Progenitor cell of endocrine pancreas (in vitro differentiated cells): ENCODE measurements around the gene NEK7. TPM values are rescaled to one million over a fixed set of nuclear protein-coding genes. Genes with fewer than 3 reads are reported as not detected.
"Not testable (repeated sequence)": the region's sequence is repeated elsewhere in the genome, so short reads cannot be mapped to it uniquely, and the experiment has no call there.

ENCODE experiments used
- DNase-seq: peaks from one replicate; pipeline ENCODE4 v3.0.0; 2021; ENCODE audit warnings: low spot score; ENCODE audit not compliant: unreplicated experiment
- H3K27ac Mint-ChIP-seq: 2 replicates; pipeline ENCODE4 v1.8.0; 2021; ENCODE audit warnings: mild to moderate bottlenecking, moderate library complexity, mixed read lengths
- H3K27me3 Mint-ChIP-seq: 2 replicates; pipeline ENCODE4 v1.8.0; 2021; ENCODE audit warnings: mixed read lengths
- H3K36me3 Mint-ChIP-seq: 2 replicates; pipeline ENCODE4 v1.8.0; 2022; ENCODE audit warnings: mixed read lengths; ENCODE audit not compliant: insufficient read depth
- H3K4me1 Mint-ChIP-seq: 2 replicates; pipeline ENCODE4 v1.8.0; 2021; ENCODE audit warnings: low read depth, mixed read lengths
- H3K4me3 Mint-ChIP-seq: 2 replicates; pipeline ENCODE4 v1.8.0; 2021; ENCODE audit warnings: low read depth, mild to moderate bottlenecking, moderate library complexity, mixed read lengths
- H3K9me3 Mint-ChIP-seq: 2 replicates; pipeline ENCODE4 v1.8.0; 2021; ENCODE audit warnings: low read depth, mixed read lengths
- CTCF ChIP-seq: fragments of 200-600 bp; sonication (generic); IDR thresholded peaks from one replicate; pipeline ENCODE4 v1.5.0; 2021; ENCODE audit warnings: antibody characterized with exemption, mild to moderate bottlenecking; ENCODE audit not compliant: unreplicated experiment
- total RNA-seq: library from RNA; stranded (reverse); gene quantifications from 2 replicates; pipeline ENCODE4 v1.2.1, GENCODE V29; 2021

NEK7 gene
- total RNA-seq, 1 donor from 2014 or later, result 25.9 TPM

DNA sequence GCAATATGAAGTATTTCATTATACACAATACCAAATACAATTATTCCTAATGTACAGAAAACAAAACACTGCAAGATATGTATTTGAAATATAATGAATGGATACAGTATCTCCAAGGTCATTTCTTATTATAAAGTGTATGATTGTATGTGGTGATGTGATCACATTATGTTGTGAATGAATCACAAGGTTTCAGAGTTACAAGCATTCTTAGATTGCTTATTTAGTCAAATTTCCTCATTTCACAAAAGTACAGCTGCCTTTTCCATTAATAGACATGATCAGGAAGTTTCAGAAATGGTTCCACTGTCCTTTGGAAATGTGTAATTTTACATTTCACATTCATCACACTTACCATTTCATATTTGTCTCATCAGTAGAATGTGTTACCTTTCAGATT, 28.3 kb upstream of the NEK7 start:
- Mint-ChIP-seq H3K9me3 (no peaks in the 10 kb centered on the region), H3K27me3 (no peaks in the 10 kb centered on the region), H3K4me3 (no peak overlapping the region), H3K27ac (no peak overlapping the region), H3K4me1 (no peaks in the 10 kb centered on the region), H3K36me3 (no peaks in the 10 kb centered on the region)
- DNase-seq, result no peak
- no peak for TF ChIP-seq CTCF

- not testable (repeated sequence) for H3K4me1 Mint-ChIP-seq, H3K4me3 Mint-ChIP-seq
These were observed 26.7 kb upstream of the NEK7 start for GRCh38 chr1:198130053-198130452.

DNA sequence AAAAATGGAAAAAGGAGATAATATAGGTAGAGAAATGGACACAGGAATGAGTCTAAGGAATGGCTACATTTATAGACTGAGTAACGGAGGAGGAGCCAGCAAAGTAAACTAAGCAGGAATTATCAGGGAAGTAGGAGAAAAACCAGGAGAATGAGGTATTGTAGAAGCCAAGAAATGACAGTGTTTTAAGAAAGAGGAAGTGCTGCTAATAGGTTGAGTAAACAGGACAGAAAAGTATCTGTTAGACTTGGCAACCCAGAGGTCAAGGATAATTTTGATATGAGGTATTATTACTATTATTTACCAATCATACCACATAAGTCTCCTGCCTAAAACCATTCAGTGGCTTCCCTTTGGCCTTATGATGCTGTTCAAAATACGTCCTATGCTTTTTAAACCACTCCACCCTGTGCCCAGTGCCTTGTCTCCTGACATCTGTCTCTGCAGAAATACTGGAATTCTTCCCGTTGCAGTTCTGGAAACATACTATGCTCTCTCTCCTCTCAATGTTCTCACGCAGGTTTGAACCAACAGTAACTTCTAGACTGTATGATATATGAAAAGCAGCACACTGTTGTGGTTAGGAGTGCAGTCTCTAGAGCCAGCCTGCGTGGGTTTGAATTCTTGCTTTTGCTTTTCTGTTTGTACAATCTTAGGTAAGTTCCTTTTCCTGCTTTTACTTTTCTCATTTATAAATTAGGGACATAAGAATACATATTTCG, 24.6 kb upstream of the NEK7 start:
- DNase-seq, result no peak
- Mint-ChIP-seq H3K4me1 (no peaks in the 10 kb centered on the region), H3K27me3 (no peaks in the 10 kb centered on the region), H3K9me3 (no peaks in the 10 kb centered on the region), H3K36me3 (no peaks in the 10 kb centered on the region), H3K27ac (no peak overlapping the region), H3K4me3 (no peak overlapping the region)
- TF ChIP-seq CTCF, result no peak

More at GRCh38 chr1:198130053-198130452, 26.7 kb upstream of the NEK7 start:
- H3K27me3 Mint-ChIP-seq, H3K36me3 Mint-ChIP-seq, H3K9me3 Mint-ChIP-seq, DNase-seq, H3K27ac Mint-ChIP-seq: not testable (repeated sequence)

DNA sequence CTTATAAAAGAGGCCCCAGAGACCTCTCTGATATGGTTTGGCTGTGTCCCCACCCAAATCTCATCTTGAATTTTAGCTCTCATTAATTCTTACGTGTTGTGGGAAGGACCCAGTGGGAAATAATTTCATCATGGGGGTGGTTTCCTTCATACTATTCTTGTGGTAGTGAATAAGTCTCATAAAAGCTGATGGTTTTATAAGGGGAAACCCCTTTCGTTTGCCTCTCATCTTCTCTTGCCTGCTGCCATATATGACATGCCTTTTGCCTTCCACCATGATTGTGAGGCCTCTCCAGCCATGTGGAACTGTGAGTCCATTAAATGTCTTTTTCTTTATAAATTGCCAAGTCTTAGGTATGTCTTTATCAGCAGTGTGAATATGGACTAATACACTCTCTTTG, 22.5 kb upstream of the NEK7 start:
- H3K4me1 Mint-ChIP-seq, result no peaks in the 10 kb centered on the region
- no peak overlapping the region for H3K27ac Mint-ChIP-seq
- H3K27me3 Mint-ChIP-seq, result no peaks in the 10 kb centered on the region
- no peaks in the 10 kb centered on the region for H3K36me3 Mint-ChIP-seq
- H3K4me3 Mint-ChIP-seq, result no peak overlapping the region
- H3K9me3 Mint-ChIP-seq, result peaks cover 7% of the 10 kb centered on the region
- TF ChIP-seq CTCF, result no peak
- DNase-seq, result no peak

- TF ChIP-seq CTCF, result no peak
- H3K27ac Mint-ChIP-seq, result no peak overlapping the region
- DNase-seq, result no peak
- H3K4me1 Mint-ChIP-seq, result no peaks in the 10 kb centered on the region
- H3K9me3 Mint-ChIP-seq, result peaks cover 11% of the 10 kb centered on the region
- H3K27me3 Mint-ChIP-seq, result no peaks in the 10 kb centered on the region
- no peaks in the 10 kb centered on the region for H3K36me3 Mint-ChIP-seq
- H3K4me3 Mint-ChIP-seq, result no peak overlapping the region
These were observed 21.4 kb upstream of the NEK7 start for GRCh38 chr1:198135366-198135765.

DNA sequence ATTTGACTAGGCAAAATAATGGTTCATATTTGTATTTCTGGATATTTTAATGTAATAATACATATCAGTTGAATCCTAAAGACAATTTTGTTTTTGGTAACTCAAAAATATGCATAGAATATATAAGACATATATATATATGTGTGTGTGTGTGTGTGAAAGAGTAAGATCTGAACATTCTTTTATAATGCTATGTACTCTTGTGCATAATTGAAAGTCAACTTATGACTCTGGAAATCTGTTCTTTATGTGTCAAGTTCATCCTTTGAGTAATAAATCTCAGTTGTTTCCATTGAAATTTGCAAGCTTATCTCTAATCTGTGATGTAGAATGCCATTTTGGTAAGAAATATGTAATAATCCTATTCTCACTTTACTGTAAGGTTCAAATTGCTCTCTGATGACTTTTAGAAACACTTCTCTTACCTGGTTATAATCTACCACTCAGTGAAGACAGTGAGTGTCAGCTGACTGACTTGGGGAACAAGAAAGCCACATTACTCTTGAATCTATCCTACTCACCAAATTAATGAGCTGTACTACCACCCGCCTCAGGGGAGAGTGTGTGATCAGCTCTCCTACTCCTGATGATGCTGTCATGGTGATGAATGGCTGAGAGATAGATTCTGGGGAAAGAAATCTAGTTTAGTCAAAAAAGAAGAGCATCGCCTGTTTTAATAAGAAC, 15.0 kb upstream of the NEK7 start:
- DNase-seq, result no peak
- Mint-ChIP-seq H3K27ac (no peak overlapping the region), H3K4me3 (no peak overlapping the region), H3K27me3 (no peaks in the 10 kb centered on the region), H3K36me3 (no peaks in the 10 kb centered on the region), H3K9me3 (peaks cover 13% of the 10 kb centered on the region), H3K4me1 (no peaks in the 10 kb centered on the region)
- no peak for TF ChIP-seq CTCF
